GM23338 (cell line): Measurements from ENCODE around the gene RLF. TPM values are rescaled to one million over a fixed set of nuclear protein-coding genes. Genes with fewer than 3 reads are reported as not detected.

Experiments
- ATAC-seq: fragments of 200-7000 bp; cut with Tn5 transposase; 3 replicates; pipeline ENCODE4 v1.9.1; 2020
- DNase-seq: peaks from one replicate; pipeline ENCODE4 v3.0.0-alpha.2; 2015; ENCODE audit warnings: low spot score
- H2AFZ ChIP-seq: fragments of 200-600 bp; sonication (generic); 2 replicates; pipeline ENCODE4 v1.8.0; 2016; ENCODE audit warnings: antibody characterized with exemption, mild to moderate bottlenecking, moderate library complexity
- H3F3A ChIP-seq: fragments of 200-600 bp; sonication (generic); replicated peaks from 2 replicates; pipeline ENCODE4 v1.8.0; 2017; ENCODE audit warnings: antibody characterized with exemption, mixed run types, low read depth
- H3K27ac ChIP-seq: fragments of 200-600 bp; sonication (generic); 2 replicates; pipeline ENCODE4 v1.6.1; 2016; ENCODE audit warnings: low read depth
- H3K27me3 ChIP-seq: fragments of 200-600 bp; sonication (generic); 2 replicates; pipeline ENCODE4 v1.8.0; 2016; ENCODE audit warnings: mild to moderate bottlenecking, mixed run types, moderate library complexity; ENCODE audit not compliant: insufficient read depth
- H3K36me3 ChIP-seq: fragments of 200-600 bp; sonication (generic); 2 replicates; pipeline ENCODE4 v1.8.0; 2016; ENCODE audit warnings: mild to moderate bottlenecking; ENCODE audit not compliant: insufficient read depth
- H3K4me1 ChIP-seq: fragments of 200-600 bp; sonication (generic); 2 replicates; pipeline ENCODE4 v1.8.0; 2016; ENCODE audit warnings: mild to moderate bottlenecking, moderate library complexity; ENCODE audit not compliant: insufficient read depth
- H3K4me2 ChIP-seq: fragments of 200-600 bp; sonication (generic); 2 replicates; pipeline ENCODE4 v1.7.1; 2017; ENCODE audit warnings: mixed run types
- H3K4me3 ChIP-seq: fragments of 200-600 bp; sonication (generic); 2 replicates; pipeline ENCODE4 v1.6.1; 2016; ENCODE audit warnings: mixed run types
- H3K79me2 ChIP-seq: fragments of 200-600 bp; sonication (generic); replicated peaks from 2 replicates; pipeline ENCODE4 v1.8.0; 2017; ENCODE audit warnings: mild to moderate bottlenecking; ENCODE audit not compliant: insufficient read depth
- H3K9me2 ChIP-seq: fragments of 200-600 bp; sonication (generic); 2 replicates; pipeline ENCODE4 v1.8.0; 2017; ENCODE audit not compliant: insufficient read depth
- H4K20me1 ChIP-seq: fragments of 200-600 bp; sonication (generic); replicated peaks from 2 replicates; pipeline ENCODE4 v1.8.0; 2017; ENCODE audit warnings: mild to moderate bottlenecking; ENCODE audit not compliant: insufficient read depth
- H3K27ac Mint-ChIP-seq: 2 replicates; pipeline ENCODE4 v1.8.0; 2020; ENCODE audit warnings: inconsistent platforms, mild to moderate bottlenecking, moderate library complexity, mixed read lengths
- H3K27me3 Mint-ChIP-seq: 3 replicates; pipeline ENCODE4 v1.8.0; 2022; ENCODE audit warnings: low read depth, mild to moderate bottlenecking, moderate library complexity, mixed read lengths, inconsistent platforms; ENCODE audit not compliant: insufficient read depth, poor library complexity
- H3K36me3 Mint-ChIP-seq: 3 replicates; pipeline ENCODE4 v1.8.0; 2021; ENCODE audit warnings: low read depth, mild to moderate bottlenecking, inconsistent platforms, moderate library complexity, mixed read lengths
- H3K4me1 Mint-ChIP-seq: 3 replicates; pipeline ENCODE4 v1.8.0; 2020; ENCODE audit warnings: mild to moderate bottlenecking, inconsistent platforms, mixed read lengths
- H3K4me3 Mint-ChIP-seq: 3 replicates; pipeline ENCODE4 v1.8.0; 2021; ENCODE audit warnings: moderate library complexity, mild to moderate bottlenecking, inconsistent platforms, mixed read lengths
- H3K9me3 Mint-ChIP-seq: 3 replicates; pipeline ENCODE4 v1.8.0; 2020; ENCODE audit warnings: moderate library complexity, mild to moderate bottlenecking, inconsistent platforms, mixed read lengths
- CREB1 ChIP-seq: fragments of 250-450 bp; sonication (Bioruptor Pico); IDR thresholded peaks from 2 replicates; pipeline ENCODE4 v1.5.0; 2020; ENCODE audit warnings: low read depth, mild to moderate bottlenecking, moderate library complexity
- CTCF ChIP-seq, 2 experiments: fragments of 200-600 bp in 1 of 2; sonication (generic) in 1 of 2; conservative IDR thresholded peaks; 2 replicates each; pipeline versions ENCODE4 v1.5.1 to v1.6.1; 2016 to 2017; ENCODE audit warnings: antibody characterized with exemption in 2 of 2, low read depth in 2 of 2, mild to moderate bottlenecking in 2 of 2, moderate library complexity in 1 of 2
- ETS1 ChIP-seq: IDR thresholded peaks from 2 replicates; pipeline ENCODE4 v1.6.1; 2016; ENCODE audit warnings: antibody characterized with exemption
- EZH2 ChIP-seq: fragments of 200-600 bp; sonication (generic); IDR thresholded peaks from one replicate; pipeline ENCODE4 v1.8.0; 2017; ENCODE audit warnings: antibody characterized with exemption, mild to moderate bottlenecking, low read depth; ENCODE audit not compliant: unreplicated experiment
- EZH2phosphoT487 ChIP-seq: fragments of 200-600 bp; sonication (generic); IDR thresholded peaks from one replicate; pipeline ENCODE4 v1.8.1; 2018; ENCODE audit warnings: antibody characterized with exemption; ENCODE audit not compliant: unreplicated experiment
- JUNB ChIP-seq: IDR thresholded peaks from one replicate; pipeline ENCODE4 v1.6.1; 2016; ENCODE audit warnings: antibody characterized with exemption; ENCODE audit not compliant: unreplicated experiment
- POLR2AphosphoS5 ChIP-seq: IDR thresholded peaks from 2 replicates; pipeline ENCODE4 v1.6.1; 2016; ENCODE audit warnings: antibody characterized with exemption, low read depth
- REST ChIP-seq: IDR thresholded peaks from one replicate; pipeline ENCODE4 v1.6.1; 2018; ENCODE audit warnings: antibody characterized with exemption; ENCODE audit not compliant: unreplicated experiment
- STAT1 ChIP-seq: IDR thresholded peaks from one replicate; pipeline ENCODE4 v1.6.1; 2016; ENCODE audit warnings: antibody characterized with exemption; ENCODE audit not compliant: unreplicated experiment
- ZNF114 ChIP-seq: fragments of 250-450 bp; sonication (Bioruptor Pico); IDR thresholded peaks from 2 replicates; pipeline ENCODE4 v1.5.0; 2020; ENCODE audit warnings: mild to moderate bottlenecking, moderate library complexity
- ZNF331 ChIP-seq: fragments of 250-450 bp; sonication (Bioruptor Pico); IDR thresholded peaks from 2 replicates; pipeline ENCODE4 v1.5.0; 2020; ENCODE audit warnings: low read depth, mild to moderate bottlenecking, moderate library complexity
- polyA plus RNA-seq: library from polyadenylated mRNA; unstranded; fragments of >200 nt; fragmentation: Nextera tagmentation; extraction: Ambion mirVana; gene quantifications from 2 replicates; pipeline ENCODE4 v1.2.1, GENCODE V29; 2016
- total RNA-seq: library from RNA; depleted of rRNA; stranded (reverse); fragments of >200 nt; shearing (Covaris generic); gene quantifications from 2 replicates; pipeline ENCODE4 v1.2.3, GENCODE V29; 2014

RLF gene
- total and polyA plus RNA-seq, 2 experiments from 2014 or later: 6.6 to 21.1 TPM

- ATAC-seq (no peak), DNase-seq (peak; percentile 17)
- Mint-ChIP-seq H3K27me3 (peaks cover 2% of the 10 kb centered on the region), H3K4me3 (no peak overlapping the region), H3K36me3 (no peaks in the 10 kb centered on the region), H3K27ac (no peak overlapping the region), H3K9me3 (no peaks in the 10 kb centered on the region), H3K4me1 (no peaks in the 10 kb centered on the region)
- Histone ChIP-seq H3K4me2 (no peak overlapping the region), H2AFZ (no peak overlapping the region), H3K4me3 (no peak overlapping the region), H4K20me1 (no peaks in the 10 kb centered on the region), H3K36me3 (no peaks in the 10 kb centered on the region), H3K79me2 (no peaks in the 10 kb centered on the region), H3F3A (no peaks in the 10 kb centered on the region), H3K27ac (no peak overlapping the region), H3K4me1 (no peaks in the 10 kb centered on the region), H3K27me3 (no peaks in the 10 kb centered on the region), H3K9me2 (no peaks in the 10 kb centered on the region)
- TF ChIP-seq CTCF (conservative IDR thresholded peaks at IDR 0.05; ENCODE audit: low read depth in 2 of 2): no peak
- TF ChIP-seq STAT1: no peak
- TF ChIP-seq ZNF114 (CRISPR knock-in tag): no peak
- TF ChIP-seq JUNB: no peak
- no peak for TF ChIP-seq ZNF331 (CRISPR knock-in tag)
- TF ChIP-seq EZH2: no peak
- TF ChIP-seq EZH2phosphoT487: no peak
- no peak for TF ChIP-seq POLR2AphosphoS5
- TF ChIP-seq ETS1: no peak
- TF ChIP-seq REST: no peak
- TF ChIP-seq CREB1: no peak
Observed at GRCh38 chr1:40120128-40120527, 41.1 kb upstream of the RLF start.
